Activated CD4-positive, alpha-beta T cell treated with anti-CD3 and anti-CD28 coated beads for 36 hours (primary cell): ENCODE measurements around the gene ANKRD6. TPM values are rescaled to one million over a fixed set of nuclear protein-coding genes. Genes with fewer than 3 reads are reported as not detected.

ENCODE experiments used
- ATAC-seq: fragments of 200-7000 bp; cut with Tn5 transposase; one replicate; pipeline ENCODE4 v1.10.0; 2021; ENCODE audit warnings: mild to moderate bottlenecking, moderate library complexity
- CTCF ChIA-PET: fragments of 350-600 bp; sonication (Branson Sonifier 250); formaldehyde crosslinking; loops from one replicate; lab custom pipeline; 2021; ENCODE audit warnings: antibody characterized with exemption; lab: Charles Lee
- POLR2A ChIA-PET: fragments of 350-600 bp; sonication (Branson Sonifier 250); formaldehyde crosslinking; loops from one replicate; lab custom pipeline; 2021; ENCODE audit warnings: antibody characterized with exemption, inconsistent platforms; lab: Charles Lee
- DNase-seq: peaks from one replicate; pipeline ENCODE4 v3.0.0-alpha.2; 2020
- H3K27ac Mint-ChIP-seq: one replicate; pipeline ENCODE4 v1.8.0; 2021; ENCODE audit warnings: mixed read lengths
- H3K27me3 Mint-ChIP-seq: one replicate; pipeline ENCODE4 v1.8.0; 2021; ENCODE audit warnings: mixed read lengths
- H3K36me3 Mint-ChIP-seq: one replicate; pipeline ENCODE4 v1.8.0; 2021; ENCODE audit warnings: low read depth, mixed read lengths
- H3K4me1 Mint-ChIP-seq: one replicate; pipeline ENCODE4 v1.8.0; 2021; ENCODE audit warnings: mixed read lengths
- H3K4me3 Mint-ChIP-seq: one replicate; pipeline ENCODE4 v1.8.0; 2021; ENCODE audit warnings: mild to moderate bottlenecking, moderate library complexity, mixed read lengths
- H3K9me3 Mint-ChIP-seq: one replicate; pipeline ENCODE4 v1.8.0; 2021; ENCODE audit warnings: low read depth, mixed read lengths
- intact Hi-C, 2 experiments: fragments of 100-400 bp; cut with DNase I in 1 of 2; cut with micrococcal nuclease in 1 of 2; formaldehyde crosslinking; loops; one replicate each; pipeline versions ENCODE4 v1.14.2 to v1.15.1; 2022 to 2024; cut with DNase I, micrococcal nuclease
- total RNA-seq, 2 experiments: library from RNA; stranded (reverse); gene quantifications; one replicate each; pipeline ENCODE4 v1.2.3, GENCODE V29; 2021

The ANKRD6 gene
- total RNA-seq, 2 experiments from 2014 or later = 2.8 to 2.9 TPM

DNA sequence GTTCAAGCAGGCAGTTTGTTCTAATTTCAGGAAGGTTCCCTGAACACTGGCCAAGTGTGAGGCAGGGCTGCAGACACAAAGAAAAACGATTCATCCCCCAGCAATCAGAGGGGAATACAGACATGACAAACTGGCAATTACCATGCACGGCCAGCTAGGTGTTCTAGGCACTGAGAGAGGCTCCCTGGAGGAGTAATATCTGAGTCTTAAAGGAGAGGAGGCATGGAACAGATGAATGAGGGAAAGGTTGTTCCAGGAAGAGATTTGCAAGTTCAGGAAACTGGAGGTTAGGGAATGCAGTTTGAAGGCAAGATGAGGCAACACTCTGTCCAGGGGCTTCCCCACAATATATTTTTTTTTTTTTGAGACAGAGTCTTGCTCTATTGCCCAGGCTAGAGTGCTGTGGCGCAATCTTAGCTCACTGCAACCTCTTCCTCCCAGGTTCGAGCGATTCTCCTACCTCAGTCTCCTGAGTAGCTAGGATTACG lies 32.0 kb upstream of the ANKRD6 start:
- ChIA-PET CTCF (interaction anchor here (1.0 to 1.6 kb wide), 2 partner anchors 29 to 33 kb away, joined by 3 to 7 read pairs; no protein-coding TSS in a partner anchor), POLR2A (no interaction called here)
- H3K27ac Mint-ChIP-seq = no peak overlapping the region
- ATAC-seq (no peak), DNase-seq (no peak)
- H3K9me3 Mint-ChIP-seq = no peaks in the 10 kb centered on the region
- intact Hi-C loops = no loop called here
- H3K4me3 Mint-ChIP-seq = no peak overlapping the region
- no peaks in the 10 kb centered on the region for H3K36me3 Mint-ChIP-seq
- no peaks in the 10 kb centered on the region for H3K27me3 Mint-ChIP-seq
- no peaks in the 10 kb centered on the region for H3K4me1 Mint-ChIP-seq

DNA sequence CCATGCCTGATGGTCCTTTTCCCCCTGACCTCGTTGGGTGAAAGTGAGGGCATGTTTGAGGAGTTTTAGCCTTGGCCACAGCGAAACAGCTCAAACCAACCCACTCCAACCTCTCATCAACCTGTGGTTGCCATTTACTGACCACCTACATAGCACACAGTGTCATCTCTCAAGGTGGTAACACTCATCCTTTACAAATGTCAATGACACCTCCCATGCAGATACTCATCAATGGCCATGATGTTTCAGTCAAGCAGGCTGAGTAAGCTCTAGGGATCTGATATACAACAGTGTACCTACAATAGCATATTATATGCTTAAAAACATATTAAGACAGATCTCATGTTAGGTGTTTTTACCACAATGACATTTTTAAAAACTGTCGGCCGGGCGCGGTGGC lies 30.2 kb upstream of the ANKRD6 start:
- ChIA-PET POLR2A (no interaction called here), CTCF (interaction anchor here (1.6 kb wide), 1 partner anchor 36 kb away, joined by 10 read pairs; no protein-coding TSS in a partner anchor)
- intact Hi-C loops = no loop called here
- Mint-ChIP-seq H3K27ac (no peak overlapping the region), H3K4me3 (no peak overlapping the region), H3K36me3 (no peaks in the 10 kb centered on the region), H3K4me1 (no peaks in the 10 kb centered on the region), H3K27me3 (no peaks in the 10 kb centered on the region), H3K9me3 (no peaks in the 10 kb centered on the region)
- DNase-seq = no peak
- ATAC-seq = no peak

DNA sequence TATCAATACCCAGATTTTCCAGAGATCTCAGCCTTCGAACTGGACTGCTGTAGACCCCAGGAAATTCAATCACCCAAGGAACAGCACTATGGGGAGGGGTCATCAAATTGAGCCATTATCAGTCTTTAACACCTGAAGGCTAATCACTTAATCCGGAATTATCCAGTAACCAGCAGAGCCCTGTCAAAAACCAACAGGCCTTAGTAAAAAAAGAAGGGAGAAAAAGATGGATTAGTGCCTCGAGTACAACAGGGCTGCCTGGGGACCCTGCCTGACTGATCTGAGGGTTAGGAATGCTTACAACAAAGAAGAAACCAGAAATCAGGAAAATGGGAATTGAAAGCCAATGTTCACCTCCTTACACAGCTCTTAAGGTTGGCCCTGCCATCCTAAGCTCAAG lies 28.4 kb upstream of the ANKRD6 start:
- DNase-seq (no peak), ATAC-seq (no peak)
- Mint-ChIP-seq H3K27me3 (no peaks in the 10 kb centered on the region), H3K27ac (no peak overlapping the region), H3K4me3 (no peak overlapping the region), H3K9me3 (no peaks in the 10 kb centered on the region), H3K4me1 (no peaks in the 10 kb centered on the region), H3K36me3 (no peaks in the 10 kb centered on the region)
- intact Hi-C loops = no loop called here
- ChIA-PET POLR2A (no interaction called here), CTCF (interaction anchor here (0.8 to 1.3 kb wide), 3 partner anchors 13 to 43 kb away, joined by 3 read pairs; partner anchors contain the start of gene ANKRD6)

DNA sequence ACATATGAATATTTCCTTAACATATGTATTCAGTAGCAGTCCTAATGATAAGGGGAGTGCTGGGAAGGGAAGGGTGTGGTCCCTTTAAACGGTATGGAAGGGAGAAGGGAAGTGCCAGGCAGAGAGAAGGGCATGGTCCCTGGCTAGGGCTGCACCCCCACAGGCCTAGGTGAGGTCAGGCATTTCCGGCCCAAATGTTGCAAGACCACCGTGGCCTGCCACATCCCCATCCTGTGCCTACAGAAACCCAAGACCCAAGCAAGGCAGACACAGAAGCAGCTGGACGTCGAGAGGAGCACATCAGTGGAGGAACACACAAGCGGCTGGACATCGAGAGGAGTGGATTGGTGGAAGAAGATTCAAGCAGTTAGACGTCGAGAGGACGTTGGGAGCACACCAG lies 26.8 kb upstream of the ANKRD6 start:
- H3K36me3 Mint-ChIP-seq = no peaks in the 10 kb centered on the region
- ChIA-PET CTCF (no interaction called here), POLR2A (no interaction called here)
- no peak overlapping the region for H3K4me3 Mint-ChIP-seq
- no peak for DNase-seq
- intact Hi-C loops = no loop called here
- peaks cover 7% of the 10 kb centered on the region for H3K4me1 Mint-ChIP-seq
- no peaks in the 10 kb centered on the region for H3K27me3 Mint-ChIP-seq
- no peak overlapping the region for H3K27ac Mint-ChIP-seq
- no peak for ATAC-seq
- H3K9me3 Mint-ChIP-seq = no peaks in the 10 kb centered on the region

DNA sequence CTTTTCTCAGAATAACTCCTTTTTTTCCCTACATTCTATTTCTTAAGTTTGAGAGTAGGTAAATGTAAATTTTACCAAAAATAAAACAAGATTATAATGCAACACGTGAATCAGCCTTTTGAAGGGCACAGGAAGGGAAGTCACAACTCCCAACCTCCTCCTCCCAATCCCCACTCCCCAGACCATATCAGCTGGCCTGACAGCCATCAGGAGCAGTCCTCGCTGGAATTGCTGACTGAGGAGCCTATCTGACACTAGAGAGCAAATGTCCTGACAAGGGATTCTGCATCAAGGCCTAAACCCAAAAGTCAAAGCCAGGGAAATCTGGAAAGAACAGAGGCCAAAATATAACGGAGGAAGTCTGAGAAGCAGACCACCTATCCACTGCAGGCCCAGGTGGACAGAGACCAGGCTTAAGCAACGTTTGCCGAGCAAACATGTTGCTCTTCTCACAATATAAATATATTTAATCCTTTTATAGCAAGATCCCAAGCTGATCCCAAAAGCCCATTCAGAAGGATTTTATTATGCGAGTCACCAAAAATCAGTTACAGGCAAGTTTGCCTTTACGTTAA lies 23.4 kb upstream of the ANKRD6 start:
- POLR2A ChIA-PET = interaction anchor here (0.7 kb wide), 1 partner anchor 267 kb away, joined by 3 read pairs; no protein-coding TSS in a partner anchor
- Mint-ChIP-seq H3K9me3 (no peaks in the 10 kb centered on the region), H3K27me3 (no peaks in the 10 kb centered on the region), H3K4me3 (no peak overlapping the region), H3K36me3 (no peaks in the 10 kb centered on the region), H3K27ac (no peak overlapping the region), H3K4me1 (peaks cover 20% of the 10 kb centered on the region)
- CTCF ChIA-PET = interaction anchor here (0.7 to 3.1 kb wide), 4 partner anchors 14 to 38 kb away, joined by 3 to 16 read pairs (median 4); partner anchors contain the start of gene ANKRD6
- no peak for ATAC-seq
- intact Hi-C loops = loop anchor here (1.0 to 5.0 kb wide), 6 partner anchors 37 to 1178 kb away; partner anchors contain the start of genes MAP3K7 (in 1 of the 2), MDN1 (in 1 of the 2) and UBE2J1 (in 1 of the 2)
- DNase-seq = no peak

DNA sequence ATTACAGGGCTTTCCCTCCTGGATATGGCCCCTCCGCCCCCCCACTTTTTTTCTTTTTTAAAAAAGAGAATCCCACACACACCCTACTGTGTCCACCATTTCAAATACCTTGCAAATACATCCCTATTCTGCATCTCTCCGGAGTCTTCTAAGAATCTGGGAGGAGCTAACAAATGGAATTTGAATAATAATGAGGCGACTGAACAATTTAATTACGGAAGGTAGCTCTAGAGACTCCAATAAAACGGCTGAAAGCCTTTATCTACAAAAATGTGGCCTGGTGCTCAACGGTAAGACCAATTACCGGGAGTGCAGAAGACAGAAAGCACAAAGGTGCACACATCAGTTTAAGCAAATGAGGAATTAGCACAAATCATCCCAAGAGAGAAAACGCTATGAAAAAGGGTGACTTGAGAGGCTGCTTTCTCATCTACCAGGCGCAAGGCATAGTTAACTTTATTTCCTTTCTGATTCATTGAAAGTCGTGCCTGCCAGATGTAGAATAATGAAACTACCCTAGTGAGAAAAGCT lies 22.7 kb upstream of the ANKRD6 start:
- Mint-ChIP-seq H3K36me3 (no peaks in the 10 kb centered on the region), H3K27ac (peak overlapping the region; percentile 55), H3K4me3 (peak overlapping the region; percentile 76), H3K9me3 (no peaks in the 10 kb centered on the region), H3K4me1 (peaks cover 20% of the 10 kb centered on the region), H3K27me3 (peaks cover under 1% of the 10 kb centered on the region)
- ATAC-seq = peak; percentile 31
- ChIA-PET CTCF (interaction anchor here (0.6 to 3.1 kb wide), 6 partner anchors 13 to 427 kb away, joined by 3 to 16 read pairs (median 3); partner anchors contain the start of gene ANKRD6), POLR2A (no interaction called here)
- intact Hi-C loops = loop anchor here (1.0 to 5.0 kb wide), 6 partner anchors 38 to 1177 kb away; partner anchors contain the start of genes MAP3K7 (in 1 of the 2), MDN1 (in 1 of the 2) and UBE2J1 (in 1 of the 2)
- no peak for DNase-seq

DNA sequence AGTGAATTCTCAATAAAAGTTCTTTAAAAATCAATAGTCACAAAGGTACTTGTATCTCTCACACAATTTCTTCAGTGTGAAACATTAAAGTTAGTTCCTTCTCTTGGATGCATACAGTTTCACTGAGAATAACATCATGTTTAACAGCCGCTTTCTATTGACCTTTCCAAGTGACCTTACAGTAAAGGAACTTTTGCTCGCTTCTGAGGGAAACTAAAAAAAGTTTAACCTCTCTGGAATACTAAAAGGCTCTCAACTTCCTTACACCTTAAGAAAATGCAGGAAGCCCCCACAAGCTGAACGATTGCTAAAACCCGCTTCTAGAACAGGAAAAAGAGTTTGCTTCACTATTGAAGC lies 22.2 kb upstream of the ANKRD6 start:
- H3K27ac Mint-ChIP-seq = peak overlapping the region; percentile 70
- H3K4me3 Mint-ChIP-seq = peak overlapping the region; percentile 76
- CTCF ChIA-PET = interaction anchor here (0.6 to 3.1 kb wide), 6 partner anchors 13 to 427 kb away, joined by 3 to 16 read pairs (median 3); partner anchors contain the start of gene ANKRD6
- H3K27me3 Mint-ChIP-seq = peaks cover 1% of the 10 kb centered on the region
- POLR2A ChIA-PET = no interaction called here
- H3K36me3 Mint-ChIP-seq = no peaks in the 10 kb centered on the region
- no peaks in the 10 kb centered on the region for H3K9me3 Mint-ChIP-seq
- H3K4me1 Mint-ChIP-seq = peaks cover 20% of the 10 kb centered on the region
- ATAC-seq = no peak
- no peak for DNase-seq
- intact Hi-C loops = loop anchor here (1.0 to 5.0 kb wide), 6 partner anchors 38 to 1177 kb away; partner anchors contain the start of genes MAP3K7 (in 1 of the 2), MDN1 (in 1 of the 2) and UBE2J1 (in 1 of the 2)

DNA sequence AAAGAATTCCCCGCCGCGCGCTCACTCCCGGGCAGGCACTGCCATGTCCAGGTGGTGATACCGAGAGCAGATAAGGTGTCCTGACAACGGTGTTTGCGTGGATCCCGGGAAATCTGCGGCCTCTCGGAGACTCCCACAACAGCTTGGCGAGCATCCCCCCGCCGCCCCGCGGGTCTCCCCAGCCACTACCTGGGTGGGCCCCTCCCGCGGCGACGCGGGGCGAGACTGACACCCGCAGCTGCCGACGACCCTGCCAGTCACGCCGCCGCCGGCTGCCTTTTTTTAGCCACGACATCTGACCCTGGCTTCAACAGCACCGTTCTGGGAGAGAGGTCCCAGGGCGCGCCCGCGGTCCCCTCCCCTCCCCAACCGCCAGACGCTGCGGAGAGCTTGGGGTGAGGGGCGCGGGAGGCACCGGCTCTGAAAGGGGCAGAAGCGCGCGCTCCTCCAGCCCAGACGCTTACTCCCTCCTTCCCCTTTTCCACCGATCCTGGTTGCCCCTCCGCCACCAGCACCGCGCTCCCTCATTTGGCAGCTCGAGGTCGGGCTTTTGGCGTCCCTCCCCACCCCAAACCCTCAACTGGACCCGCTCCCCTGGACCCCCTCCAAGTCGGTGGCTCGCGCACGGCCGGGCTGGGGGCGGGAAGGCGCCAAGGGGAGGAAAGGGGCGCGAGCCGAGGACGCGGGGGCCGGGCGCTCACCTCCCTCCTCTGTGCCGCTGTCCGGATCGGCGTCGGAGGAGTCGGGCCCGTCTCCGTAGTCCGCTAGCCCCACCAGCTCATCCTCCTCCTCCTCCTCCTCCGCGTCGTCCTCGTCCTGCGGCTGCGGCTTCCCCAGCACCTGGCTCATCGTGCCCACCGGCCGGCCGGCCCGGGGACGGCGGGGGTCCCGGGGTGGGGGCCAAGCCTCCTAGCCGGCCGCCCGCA lies 21.5 kb upstream of the ANKRD6 start:
- ATAC-seq (peak; percentile 52), DNase-seq (peak; percentile 64)
- Mint-ChIP-seq H3K27me3 (peaks cover 1% of the 10 kb centered on the region), H3K27ac (peak overlapping the region; percentile 70), H3K36me3 (no peaks in the 10 kb centered on the region), H3K4me1 (peaks cover 20% of the 10 kb centered on the region), H3K4me3 (peak overlapping the region; percentile 76), H3K9me3 (no peaks in the 10 kb centered on the region)
- POLR2A ChIA-PET = no interaction called here
- CTCF ChIA-PET = interaction anchor here (0.6 to 3.1 kb wide), 8 partner anchors 12 to 428 kb away, joined by 3 to 16 read pairs (median 3); partner anchors contain the start of gene ANKRD6
- intact Hi-C loops = loop anchor here (1.0 to 5.0 kb wide), 8 partner anchors 22 to 1176 kb away; partner anchors contain the start of genes ANKRD6 (in 1 of the 2), LYRM2 (in 1 of the 2), MAP3K7 (in 1 of the 2) and MDN1 (in 1 of the 2)

DNA sequence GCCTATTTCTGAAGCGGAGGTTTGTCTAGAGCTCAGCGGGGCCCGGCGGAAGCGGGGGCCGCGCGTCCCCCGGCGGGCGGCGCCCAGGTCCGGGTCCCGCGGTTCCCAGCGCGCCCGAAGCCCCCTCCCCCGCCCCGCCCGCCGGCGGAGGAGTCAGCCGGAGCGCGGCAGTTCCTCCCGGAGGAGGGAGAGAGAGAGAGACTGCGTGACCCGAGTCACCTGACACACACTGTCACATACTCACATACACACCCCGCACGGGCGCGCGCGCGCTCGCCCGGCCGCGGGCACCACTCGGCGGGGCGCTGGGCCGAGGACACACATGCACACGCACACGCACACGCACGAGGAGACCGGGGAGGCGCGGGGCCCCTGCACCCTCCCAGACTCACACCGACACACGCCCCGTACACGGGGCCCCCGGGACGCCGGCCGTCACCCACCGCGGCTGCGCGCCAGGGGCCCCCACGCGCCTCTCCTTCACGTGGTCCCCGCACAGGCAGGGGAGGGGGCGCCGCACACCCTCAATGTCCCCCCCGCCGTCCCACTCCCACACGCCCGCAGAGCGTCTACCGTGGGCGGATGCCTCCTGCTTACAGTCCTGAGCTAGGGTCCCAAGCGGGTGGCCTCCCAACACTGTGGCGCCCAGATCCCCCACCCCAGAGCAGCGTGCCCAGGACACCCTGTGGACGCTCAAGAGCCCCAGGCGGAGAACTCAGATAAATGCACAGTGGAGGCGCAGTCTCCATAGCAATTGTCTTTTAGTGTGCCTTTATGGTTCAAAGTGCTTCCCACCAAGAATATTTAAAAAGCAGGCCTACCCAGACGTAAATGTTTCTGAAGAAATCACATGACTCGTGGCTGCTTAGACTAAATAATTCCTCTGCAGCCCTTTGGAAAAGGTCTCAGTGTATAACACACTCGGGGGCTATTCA lies 20.6 kb upstream of the ANKRD6 start, which contains the start of gene RRAGD:
RRAGD (minus strand) TSS at position 203 of the 935 bp plus-strand sequence. CDS start 280 bp downstream, outside the sequence.
- CTCF ChIA-PET = interaction anchor here (0.8 to 3.1 kb wide), 7 partner anchors 20 to 248 kb away, joined by 3 to 16 read pairs (median 4); no protein-coding TSS in a partner anchor
- POLR2A ChIA-PET = interaction anchor here (0.6 to 0.7 kb wide), 2 partner anchors 12 to 264 kb away, joined by 3 to 5 read pairs; no protein-coding TSS in a partner anchor
- intact Hi-C loops = loop anchor here (1.0 to 5.0 kb wide), 8 partner anchors 21 to 1175 kb away; partner anchors contain the start of genes ANKRD6 (in 1 of the 2), LYRM2 (in 1 of the 2), MAP3K7 (in 1 of the 2) and MDN1 (in 1 of the 2)
- DNase-seq = peak; percentile 83
- Mint-ChIP-seq H3K4me3 (peak within 1 kb of the TSS; percentile 83), H3K27me3 (peaks cover 3% of the 10 kb centered on the region), H3K4me1 (peaks cover 20% of the 10 kb centered on the region), H3K9me3 (no peaks in the 10 kb centered on the region), H3K36me3 (no peaks in the 10 kb centered on the region), H3K27ac (peak within 1 kb of the TSS; percentile 85)
- ATAC-seq = peak; percentile 80
